SIG-M5 (cell line): ENCODE measurements around the gene GIMAP2.
"Not testable (repeated sequence)": the region's sequence is repeated elsewhere in the genome, so short reads cannot be mapped to it uniquely, and the experiment has no call there.

Experiments used
- DNase-seq: peaks from one replicate; lab custom pipeline; 2025; lab: John Stamatoyannopoulos, UW

GIMAP2 gene

DNA sequence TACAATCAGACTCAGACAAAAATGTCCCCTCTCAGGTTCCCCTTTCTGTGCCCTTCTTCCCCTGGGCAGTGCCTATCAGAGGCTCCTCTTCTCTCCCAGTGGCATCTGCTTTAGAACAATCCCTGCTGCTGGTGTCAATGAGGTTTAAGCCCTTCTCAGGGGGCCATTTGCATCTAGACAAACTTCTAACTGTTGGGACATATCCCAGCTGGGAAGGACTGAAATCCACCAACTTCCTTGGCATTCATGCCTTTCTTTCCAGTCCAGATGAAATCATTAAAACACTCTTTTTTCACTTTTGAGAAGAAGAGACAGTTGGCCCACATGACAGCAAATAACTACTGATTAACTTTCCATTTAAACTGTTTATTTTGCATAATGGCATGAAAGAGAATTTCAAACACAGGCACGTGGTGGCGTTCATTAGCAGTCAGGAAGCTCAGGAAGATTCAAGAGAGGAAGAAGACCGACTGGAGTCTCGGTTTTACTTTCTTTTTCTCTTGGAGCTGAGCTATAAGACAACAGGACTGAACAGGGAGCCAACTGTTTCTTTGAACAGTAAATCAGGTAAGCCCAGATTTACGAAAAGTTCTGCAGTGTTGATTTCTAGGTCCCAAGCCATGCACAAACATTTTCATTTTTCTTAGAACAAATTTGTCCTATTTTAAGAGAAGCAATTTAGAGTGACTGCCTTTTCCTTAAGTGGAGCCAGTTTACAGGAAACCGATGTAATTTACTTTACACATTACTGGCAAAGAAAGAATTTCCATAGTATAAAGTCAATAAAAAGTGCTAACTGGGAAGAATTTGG is at the start of gene GIMAP2:
GIMAP2 (plus strand) TSS at position 488 of the 811 bp plus-strand sequence. CDS start 1,354 bp downstream, outside the sequence.
- DNase-seq: no peak

DNA sequence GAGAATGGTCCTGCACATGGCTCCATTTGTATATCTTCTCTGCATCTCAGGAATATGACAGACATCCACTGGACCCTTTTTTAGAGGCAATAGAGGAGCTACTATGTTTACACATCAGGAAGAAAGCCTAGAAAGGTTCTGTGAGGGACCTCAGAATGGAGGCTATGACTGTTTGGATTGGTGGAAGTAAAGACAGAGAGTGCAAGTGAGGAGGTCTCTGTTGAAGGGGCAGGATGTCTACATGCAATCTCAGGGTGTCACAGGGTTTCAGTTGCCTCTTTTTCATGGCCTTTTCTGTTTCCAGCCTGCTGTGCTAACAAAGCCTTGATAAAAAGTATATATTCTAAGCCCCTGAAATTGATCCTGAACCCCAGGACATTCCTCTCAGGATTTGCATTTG is 43.7 kb upstream of the GIMAP2 start:
- DNase-seq: no peak

DNA sequence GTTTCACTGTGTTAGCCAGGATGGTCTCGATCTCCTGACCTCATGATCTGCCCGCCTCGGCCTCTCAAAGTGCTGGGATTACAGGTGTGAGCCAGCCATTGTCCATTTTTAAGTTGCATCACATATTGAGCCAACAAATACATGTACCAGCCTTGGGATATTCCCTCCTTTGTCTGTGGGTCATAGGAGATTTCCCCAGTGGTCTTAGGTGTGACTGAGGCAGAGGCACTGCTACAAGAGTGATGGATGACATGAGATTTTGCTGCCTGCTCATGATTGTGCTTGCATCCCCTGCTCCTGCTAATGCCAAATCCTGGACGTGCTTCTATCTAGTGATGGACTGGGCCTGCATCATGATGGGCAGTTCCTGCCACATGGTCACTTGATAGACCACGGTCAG is 42.6 kb upstream of the GIMAP2 start:
- no peak for DNase-seq

DNA sequence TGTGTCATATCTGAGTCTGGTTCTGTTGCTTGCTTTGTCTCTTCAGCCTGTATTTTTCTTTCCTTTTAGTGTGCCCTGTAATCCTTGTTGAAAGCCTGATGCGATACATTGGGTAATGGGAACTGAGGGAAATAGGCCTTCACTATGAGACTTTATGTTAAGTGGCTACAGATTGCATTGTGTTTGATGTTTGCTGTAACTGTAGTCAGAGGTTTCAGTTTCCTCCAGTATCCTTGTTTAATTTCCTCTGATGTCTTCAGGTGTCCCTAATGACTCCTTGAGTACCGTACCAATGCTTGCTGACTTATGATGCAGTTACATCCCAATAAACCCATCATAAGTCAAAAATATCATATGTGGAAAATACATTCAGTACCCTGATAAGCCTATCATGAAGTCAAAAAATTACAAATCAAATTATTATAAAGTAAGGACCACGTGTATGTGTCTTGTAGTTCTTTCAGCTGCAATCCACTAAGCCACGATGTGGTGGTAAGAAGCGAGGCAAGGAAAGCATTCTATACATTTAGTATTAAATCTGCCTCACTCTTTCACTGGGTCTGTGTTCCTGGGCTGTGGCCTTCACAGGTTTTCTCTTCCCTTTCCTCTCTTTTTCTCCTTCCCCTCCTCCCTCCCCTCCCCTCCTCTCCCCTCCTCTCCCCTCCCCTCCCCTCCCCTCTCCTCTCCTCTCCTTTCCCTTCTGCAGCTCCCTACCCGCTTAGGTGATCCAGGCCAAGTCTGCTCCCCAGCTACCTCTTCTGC is 40.1 kb upstream of the GIMAP2 start:
- DNase-seq: no peak

DNA sequence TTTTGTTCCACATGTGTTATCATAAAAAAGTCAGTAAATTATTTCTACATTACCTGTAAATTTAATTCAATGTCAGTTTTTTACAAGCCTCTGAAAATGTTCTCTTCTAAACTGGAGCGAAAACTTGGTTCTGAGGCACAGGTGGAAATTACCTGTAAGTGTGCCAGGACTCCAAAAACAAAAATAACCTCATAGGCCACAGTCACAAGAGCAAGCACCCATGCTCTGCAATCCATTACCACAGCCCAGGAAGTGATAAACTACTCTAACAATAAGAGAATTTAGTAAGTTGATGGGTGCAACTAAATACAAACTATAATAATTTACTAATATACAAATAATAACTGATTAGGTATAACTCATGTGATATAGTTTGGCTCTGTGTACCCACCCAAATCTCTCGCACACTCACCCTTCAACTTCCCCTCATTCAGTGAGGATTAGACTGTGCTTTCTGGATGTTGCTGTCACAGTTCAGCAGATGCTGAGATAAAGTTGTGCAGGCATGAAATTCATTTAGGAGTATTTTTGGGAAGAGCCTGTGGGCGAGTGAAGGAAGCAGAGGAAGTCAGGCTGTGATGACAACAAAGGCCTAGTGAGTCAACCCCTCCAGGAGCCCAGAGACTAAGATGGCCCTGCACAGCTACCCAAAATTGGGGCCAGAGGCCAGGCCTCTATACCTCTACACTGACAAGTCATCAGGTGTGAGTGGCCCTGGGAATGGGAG is 37.0 kb upstream of the GIMAP2 start:
- DNase-seq: no peak

DNA sequence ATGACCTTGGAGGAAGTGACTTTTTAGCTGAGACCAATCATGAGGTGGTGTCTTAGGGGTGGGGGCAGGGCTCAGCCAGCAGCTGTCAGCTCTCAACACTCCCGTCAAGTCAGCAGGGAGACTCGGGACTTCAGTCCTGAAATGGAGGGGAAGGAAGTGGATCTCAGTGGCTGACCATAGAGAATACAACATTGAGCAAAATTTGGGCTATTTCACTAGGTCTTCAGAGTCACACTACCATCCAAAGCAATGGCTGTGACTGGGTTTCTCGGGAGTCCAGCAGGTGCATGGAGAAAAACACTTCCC is 36.5 kb upstream of the GIMAP2 start:
- no peak for DNase-seq

DNA sequence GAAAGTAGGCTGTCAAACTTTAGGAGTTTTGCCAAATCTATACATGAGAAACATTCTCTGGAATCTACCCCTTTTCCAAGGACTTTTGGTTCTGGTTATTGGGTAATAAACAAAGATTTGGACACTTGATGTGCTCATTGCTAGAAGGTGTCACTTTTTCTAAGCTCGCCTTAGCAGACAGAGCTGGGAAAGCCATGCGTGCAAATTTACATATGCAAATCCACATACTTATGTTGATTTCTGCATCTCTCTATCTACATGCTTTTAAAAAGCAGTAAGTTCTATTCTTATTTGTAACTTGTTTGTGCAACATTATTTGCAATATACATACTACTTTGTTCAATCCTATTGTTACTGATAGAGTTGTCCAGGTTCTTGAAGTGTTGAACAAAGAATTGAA is 30.8 kb upstream of the GIMAP2 start:
- DNase-seq: no peak

DNA sequence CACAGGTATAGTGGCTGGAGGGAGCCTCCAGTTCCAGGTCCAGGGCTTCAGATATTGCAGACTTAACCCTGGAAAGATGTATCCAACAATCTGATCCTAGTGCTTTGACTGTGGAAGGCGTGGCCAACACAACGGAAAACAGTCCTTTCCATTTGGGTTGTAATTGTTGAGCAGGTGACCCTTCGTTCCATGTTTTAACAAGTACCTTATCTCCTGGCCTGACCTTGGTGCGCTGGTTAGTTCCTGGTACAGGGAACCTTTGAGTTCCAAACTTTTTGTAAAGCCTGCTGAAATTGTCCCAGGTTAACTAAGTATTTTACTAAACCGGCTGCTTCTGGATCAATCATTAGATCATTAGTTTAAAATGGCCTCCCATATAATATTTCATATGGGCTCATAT is 29.5 kb upstream of the GIMAP2 start:
- DNase-seq: no peak

DNA sequence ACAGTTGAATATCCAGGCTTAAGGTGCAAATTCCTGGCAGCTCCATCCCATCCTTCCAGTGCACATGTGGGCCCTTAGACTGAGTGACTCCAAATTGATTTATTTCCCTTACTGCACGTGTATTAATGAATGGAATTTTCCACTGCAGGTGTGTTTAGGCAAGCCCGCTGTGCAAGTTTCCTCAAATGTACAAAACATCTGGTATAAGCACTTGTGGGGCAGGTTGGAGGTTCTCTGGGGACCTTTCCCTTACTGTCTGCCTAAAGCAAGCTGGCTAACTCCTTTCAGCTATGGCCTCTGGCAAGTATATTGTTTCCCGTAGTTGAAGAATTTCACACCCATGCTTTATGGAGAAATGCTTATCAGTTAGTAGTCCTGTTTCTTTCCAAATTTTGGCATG is 28.0 kb upstream of the GIMAP2 start:
- DNase-seq: no peak

DNA sequence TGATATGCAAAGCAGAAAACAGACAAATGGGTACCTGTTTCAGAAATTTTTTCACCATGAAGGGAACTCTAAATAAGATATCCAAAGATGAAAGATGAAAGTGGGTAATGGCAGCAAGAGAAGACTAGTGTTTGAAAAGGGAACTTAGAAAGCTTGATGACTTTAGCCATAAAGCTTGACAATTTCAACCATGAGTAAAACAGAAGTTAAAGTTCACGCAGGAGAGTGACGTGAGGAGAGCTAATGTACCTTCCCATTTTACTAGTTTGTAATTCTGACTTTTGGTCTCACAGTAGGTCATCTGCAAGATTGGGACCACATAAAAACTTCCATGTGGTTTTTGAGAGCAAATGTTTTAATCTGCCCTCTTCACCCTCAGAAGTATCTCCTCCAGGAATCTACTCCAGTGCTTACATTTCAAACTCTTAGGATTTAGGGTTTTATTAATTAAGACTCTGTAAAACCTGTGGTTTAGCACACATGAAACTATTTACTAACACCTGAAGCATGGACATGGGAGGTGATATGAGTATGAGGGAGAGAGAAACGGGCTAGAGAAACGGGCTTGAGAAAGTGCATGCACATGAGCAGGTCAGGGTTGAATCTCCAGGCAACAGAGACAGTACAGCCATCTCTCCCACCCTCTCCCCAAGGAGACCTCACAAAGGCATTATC is 24.4 kb upstream of the GIMAP2 start:
- DNase-seq: no peak

DNA sequence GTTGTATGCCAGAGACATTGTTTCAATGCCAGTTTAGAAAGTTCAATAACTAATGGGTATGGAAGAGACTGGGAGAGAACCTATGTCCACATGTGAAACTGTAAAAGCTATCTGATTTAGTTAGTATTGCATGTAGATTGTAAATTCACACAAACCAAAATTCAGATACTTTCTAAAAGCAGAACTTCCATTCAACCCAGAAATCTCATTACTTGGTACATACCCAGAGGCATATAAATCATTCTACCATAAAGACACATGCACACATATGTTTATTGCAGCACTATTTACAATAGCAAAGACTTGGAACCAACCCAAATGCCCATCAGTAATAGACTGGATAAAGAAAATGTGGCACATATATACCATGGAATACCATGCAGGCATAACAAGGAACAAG is 22.7 kb upstream of the GIMAP2 start:
- not testable (repeated sequence) for DNase-seq

DNA sequence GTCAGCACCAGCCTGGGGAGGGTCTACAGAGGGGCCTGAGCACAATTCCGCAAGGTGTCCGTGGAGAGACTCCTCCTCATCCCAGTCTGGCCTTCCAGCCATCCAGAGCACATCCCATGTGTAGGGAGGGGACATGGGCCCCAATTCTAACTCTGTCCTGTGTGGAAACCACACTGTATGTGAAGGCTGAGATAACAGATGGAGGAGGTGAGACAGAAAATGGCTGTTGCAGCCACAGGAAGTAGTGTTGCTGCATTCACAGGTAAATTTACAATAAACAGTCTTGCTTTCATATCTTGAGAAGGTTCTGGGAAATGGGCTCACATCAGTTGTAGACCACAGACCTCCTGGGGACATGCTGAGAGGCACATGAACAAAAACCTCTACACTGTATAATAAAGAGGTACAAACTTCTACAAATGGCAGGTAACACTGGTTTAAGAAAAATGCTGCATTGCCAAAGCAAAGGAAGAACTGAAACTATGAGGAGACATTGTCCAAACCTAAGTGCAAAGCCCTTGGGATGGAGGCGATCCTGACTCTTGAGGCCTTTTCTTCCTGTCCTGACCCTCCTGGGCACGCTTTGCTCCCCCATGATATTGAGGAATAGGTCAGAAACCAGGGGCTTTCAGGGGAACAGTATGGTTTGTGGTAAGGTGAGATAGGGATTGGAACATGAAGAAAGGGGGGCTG is 21.6 kb upstream of the GIMAP2 start:
- DNase-seq: no peak

DNA sequence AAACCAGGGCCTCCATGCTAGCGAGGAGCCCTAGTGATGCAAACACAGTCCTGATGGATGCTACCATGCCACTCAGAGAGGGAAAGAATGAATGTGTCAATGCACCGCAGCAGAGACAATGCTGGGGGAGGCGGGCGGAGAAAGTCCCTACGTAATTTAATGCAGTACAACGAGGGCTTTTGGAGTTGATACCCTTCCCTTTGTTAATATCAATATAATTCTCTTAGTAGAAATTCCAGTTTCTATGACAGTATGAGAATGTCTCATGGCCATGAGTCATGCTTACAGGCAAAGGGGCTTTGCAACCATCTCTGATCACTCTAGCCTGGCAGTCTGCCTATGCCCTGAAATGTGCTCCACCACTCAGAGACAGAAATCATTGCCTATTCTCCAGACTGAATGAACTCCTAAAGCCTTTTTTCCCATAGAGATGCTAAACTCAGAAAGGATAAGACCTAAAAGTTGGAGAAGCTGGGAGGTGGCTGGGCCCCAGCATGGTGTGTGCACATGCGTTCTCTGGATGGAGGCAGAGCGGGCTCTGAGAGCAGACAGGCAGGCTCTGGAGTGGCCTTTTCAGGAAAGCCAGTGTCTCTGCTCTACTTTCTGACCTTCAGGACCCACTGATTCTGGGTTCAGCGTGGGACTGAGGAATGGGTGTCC is 20.3 kb upstream of the GIMAP2 start:
- no peak for DNase-seq

DNA sequence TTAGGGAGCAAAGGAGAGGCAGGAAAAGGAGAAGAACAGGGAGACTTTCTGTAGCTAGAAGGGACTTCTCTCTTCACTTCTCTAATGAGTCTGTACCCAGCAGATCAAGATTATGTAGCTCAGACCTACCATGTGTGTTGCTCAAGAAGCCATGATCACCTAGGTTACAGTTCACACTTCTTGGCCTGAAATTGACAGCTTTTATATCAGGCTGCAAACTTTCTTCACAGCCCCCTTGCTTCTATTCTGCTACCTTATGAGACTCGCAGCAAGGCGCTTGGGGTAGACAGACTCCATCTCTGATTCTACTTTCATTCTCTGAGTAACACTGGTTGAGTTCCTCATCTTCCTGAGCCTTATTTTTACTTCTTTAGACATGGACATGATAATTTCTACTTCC is 19.6 kb upstream of the GIMAP2 start:
- no peak for DNase-seq

DNA sequence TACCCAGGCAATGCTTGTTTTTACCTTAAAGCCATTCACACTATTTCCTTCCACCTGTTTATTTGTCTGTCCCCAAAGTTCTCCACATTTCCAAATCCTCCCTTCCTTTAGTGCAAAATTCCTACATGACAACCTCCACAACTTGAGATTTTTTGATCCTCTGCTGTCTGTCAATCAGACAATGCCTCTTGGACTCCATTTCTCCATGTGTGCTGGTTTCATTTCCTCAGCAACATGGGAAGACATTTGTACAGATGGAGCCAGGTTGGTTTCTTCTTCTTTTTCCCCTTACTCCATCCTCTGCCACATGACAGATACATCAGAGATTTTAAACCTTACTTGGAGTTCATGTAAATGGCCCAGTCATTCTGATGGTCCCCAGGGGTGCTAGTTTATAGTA is 19.1 kb upstream of the GIMAP2 start:
- no peak for DNase-seq

DNA sequence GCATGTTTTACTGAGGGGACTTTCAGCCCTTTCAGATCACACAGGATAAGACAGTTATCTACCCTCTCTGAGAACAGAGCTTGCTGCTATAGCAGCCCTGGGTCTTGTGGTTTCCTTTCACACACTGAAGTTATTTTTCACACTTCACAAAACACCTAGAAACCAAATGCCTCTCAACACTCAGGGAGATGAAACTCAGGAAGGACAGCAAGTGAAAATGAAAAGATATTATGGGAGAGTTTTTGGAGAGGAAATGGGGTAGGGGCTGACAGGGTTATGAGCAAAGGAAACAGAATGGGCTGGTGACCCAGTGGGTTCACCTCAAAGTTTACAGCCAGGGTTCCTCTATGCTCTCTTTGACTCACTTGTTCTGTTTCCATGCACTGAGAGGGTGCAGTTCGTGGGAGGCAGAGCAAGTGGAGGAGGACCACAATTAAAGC is 17.0 kb upstream of the GIMAP2 start:
- no peak for DNase-seq

DNA sequence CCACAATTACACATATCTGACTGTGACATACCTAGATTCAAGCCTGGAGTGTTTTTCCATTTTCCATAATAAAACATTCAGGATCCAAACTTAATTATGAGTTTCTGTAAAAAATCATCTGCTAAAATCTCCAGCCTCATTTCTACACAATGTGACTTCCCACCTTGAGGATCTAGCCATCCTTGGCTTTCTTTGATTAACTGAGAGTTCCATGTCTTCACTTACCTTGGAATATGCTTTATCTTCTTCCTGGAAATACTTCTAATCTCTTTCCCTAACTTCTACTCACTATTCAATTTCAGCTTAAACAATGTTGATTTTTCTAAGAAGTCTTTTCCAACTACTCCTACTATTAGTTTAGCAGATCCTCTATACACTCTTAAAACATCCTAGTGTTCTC is 16.5 kb upstream of the GIMAP2 start:
- no peak for DNase-seq

DNA sequence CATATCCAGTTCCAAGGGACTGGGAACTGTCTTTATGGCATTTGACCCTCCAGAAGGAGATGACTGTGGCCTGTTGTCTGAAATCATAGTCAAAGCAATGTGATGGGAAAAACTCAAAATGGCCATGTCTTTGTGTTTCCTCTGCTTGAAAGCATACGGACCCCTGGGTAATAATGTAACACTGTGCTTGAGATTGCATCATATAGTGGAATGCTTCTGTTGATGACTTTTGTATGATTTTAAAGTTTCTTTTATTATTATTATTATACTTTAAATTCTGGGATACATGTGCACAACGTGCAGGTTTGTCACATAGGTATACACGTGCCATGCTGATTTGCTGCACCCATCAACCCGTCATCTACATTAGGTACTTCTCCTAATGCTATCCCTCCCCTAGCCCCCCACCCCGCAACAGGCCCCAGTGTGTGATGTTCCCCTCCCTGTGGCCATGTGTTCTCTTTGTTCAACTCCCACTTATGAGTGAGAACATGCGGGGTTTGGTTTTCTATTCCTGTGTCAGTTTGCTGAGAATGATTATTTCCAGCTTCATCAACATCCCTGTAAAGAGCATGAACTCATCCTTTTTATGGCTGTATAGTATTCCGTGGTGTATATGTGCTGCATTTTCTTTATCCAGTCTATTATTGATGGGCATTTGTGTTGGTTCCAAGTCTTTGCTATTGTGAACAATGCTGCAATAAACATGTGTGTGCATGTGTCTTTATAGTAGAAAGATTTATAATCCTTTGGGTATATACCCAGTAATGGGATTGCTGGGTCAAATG is 13.5 kb upstream of the GIMAP2 start:
- not testable (repeated sequence) for DNase-seq

DNA sequence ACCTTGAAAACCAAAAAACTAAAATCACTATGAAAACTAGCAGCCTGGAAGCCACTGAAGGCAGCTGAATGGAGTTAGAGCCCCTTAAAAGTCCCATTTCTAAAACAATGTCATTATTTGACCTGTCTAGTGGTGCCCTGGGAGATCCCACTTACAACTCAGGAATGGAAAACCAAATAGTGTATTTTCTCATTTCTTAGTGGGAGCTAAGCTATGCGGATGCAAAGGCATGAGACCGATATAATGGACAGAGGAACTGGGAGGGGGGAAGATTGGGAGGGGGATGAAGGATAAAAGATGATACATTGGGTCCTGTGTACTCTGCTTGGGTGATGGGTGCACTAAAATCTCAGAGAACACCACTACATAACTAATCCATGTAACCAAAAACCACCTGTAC is 9.8 kb upstream of the GIMAP2 start:
- no peak for DNase-seq

DNA sequence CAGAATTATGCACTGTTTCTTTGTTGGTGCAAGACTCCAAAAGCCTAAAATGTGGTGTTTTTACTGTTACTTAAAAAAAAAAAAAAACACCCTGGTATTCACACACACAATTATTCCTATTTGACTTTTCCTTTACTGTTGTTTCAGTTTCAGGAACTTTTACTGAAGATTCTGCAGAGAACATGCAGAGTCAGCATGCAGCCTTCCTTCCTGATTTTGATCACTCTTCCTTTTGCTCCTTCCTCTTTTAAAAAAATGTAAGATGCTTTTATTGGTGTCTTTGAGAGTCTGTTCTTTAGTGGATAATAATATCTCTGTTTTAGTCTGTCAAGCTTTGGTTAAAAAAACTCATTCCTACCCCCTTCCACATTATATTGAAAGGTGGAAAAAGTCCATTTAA is 9.2 kb upstream of the GIMAP2 start:
- not testable (repeated sequence) for DNase-seq
